ENCODE data around the gene EFCAB7. TPM values are rescaled to one million over a fixed set of nuclear protein-coding genes. Genes with fewer than 3 reads are reported as not detected.

Gene EFCAB7, protein sequence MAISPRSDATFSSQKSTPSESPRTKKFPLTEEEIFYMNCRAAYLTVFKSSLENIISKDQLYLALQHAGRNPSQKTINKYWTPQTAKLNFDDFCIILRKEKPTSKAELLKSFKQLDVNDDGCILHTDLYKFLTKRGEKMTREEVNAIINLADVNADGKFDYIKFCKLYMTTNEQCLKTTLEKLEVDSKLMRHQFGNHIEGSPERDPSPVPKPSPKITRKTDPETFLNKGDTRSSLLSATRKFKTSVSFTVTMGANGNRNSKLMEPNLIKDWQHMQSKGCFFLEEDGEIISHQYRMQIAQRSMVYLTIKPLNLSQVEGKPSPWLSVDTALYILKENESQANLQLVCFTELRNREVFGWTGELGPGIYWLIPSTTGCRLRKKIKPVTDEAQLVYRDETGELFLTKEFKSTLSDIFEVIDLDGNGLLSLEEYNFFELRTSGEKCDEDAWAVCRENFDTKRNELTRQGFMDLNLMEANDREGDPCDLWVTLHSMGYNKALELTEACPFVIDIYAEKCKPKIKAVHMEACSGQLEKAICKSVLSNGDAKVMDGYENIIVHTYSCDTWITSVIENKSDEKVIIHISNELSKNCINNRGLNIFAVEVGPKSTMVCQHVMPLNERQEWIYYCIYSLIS
- polyA plus RNA-seq, result 31.4 and 33.3 TPM in 2 replicates

DNA sequence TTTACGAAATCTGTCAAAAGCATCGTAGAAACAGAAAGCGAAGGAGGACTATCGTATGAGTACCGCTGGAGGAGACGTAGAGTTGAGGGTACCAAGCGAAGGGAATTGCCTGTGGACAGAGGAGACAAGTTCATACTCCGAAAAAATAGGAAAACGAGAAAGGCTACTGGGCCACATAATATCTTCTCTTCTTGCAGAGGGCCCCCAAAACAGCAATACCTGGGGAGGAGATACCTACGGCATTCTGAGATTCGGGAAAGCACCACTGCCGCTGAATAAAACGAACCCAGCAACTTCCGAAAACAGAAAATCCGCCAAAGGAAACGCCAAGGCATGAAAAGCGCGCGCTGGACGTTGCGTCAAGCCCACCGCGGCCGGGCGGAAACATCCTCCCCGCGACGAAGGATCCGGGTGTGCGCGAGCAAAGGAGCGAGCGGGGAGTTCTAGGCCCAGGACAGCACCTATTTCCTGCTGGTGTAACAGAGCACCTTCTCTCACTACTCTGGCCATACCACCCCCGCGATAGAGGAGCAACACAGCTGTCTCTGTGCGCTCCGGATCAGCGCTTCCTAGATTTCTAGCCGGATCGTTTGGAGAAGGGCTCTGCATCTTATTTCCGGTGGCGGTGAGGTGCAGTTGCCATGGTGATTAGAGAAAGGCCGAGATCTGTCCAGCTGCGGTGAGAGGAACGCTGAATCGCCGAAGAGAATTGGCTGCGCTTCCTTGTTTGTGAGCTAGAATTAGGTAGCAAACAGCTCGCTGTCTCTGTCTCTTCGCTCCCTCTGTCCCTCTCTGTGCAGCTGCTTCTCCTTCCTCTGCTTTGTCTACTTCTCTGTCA is at the start of gene EFCAB7, which contains the start of gene ITGB3BP:
TSS of gene EFCAB7 (plus strand) at position 635 of the 838 bp plus-strand sequence. CDS start 2,048 bp downstream, outside the sequence.
TSS of gene ITGB3BP (minus strand) at position 335 of the 838 bp plus-strand sequence. CDS start at position 243, 92 bp downstream.

DNA sequence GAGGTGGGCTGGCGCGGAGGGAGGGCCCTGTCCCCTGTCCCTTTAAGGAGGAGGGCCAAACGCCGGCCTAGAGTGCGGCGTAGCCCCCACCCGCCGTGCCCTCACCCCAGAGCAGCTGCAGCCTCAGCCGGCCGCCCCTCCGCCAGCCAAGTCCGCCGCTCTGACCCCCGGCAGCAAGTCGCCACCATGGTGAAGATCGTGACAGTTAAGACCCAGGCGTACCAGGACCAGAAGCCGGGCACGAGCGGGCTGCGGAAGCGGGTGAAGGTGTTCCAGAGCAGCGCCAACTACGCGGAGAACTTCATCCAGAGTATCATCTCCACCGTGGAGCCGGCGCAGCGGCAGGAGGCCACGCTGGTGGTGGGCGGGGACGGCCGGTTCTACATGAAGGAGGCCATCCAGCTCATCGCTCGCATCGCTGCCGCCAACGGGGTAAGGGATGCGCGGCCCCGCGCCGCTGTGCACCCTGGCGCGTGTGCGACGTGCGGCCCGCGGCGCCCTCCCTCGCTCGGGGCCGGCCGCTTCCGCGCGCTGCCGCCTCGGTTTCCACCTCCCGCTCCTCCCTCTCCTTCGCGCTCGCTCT is 70.1 kb downstream of the EFCAB7 start, which contains the start of gene PGM1:
TSS of gene PGM1 (plus strand) at position 109 of the 583 bp plus-strand sequence. CDS start at position 187, 78 bp downstream.

Other genes with a start within 250 kb of the EFCAB7 start
- not detected in 2 replicates for gene FOXD3, start 201.0 kb upstream of the EFCAB7 start, polyA plus RNA-seq
- 10.7 and 13.6 TPM in 2 replicates for gene ALG6, start 155.9 kb upstream of the EFCAB7 start, polyA plus RNA-seq
- 29.8 and 43.9 TPM in 2 replicates for gene ITGB3BP, start 300 bp upstream of the EFCAB7 start, polyA plus RNA-seq
- gene PGM1, start 69.9 kb downstream of the EFCAB7 start, polyA plus RNA-seq, result 29.2 and 30.2 TPM in 2 replicates

All from Purkinje cell (primary cell).